PC-9 (cell line): ENCODE measurements around the gene POU6F2.

Source experiments
- CTCF ChIP-seq: fragments of 200-600 bp; sonication (generic); conservative IDR thresholded peaks from 2 replicates; pipeline ENCODE4 v1.6.1; 2017; ENCODE audit warnings: mixed run types, antibody characterized with exemption, mild to moderate bottlenecking, moderate library complexity
- EZH2 ChIP-seq: fragments of 200-600 bp; sonication (generic); IDR thresholded peaks from 2 replicates; pipeline ENCODE4 v1.8.0; 2017; ENCODE audit warnings: antibody characterized with exemption, low read depth

GRCh38 chr7:39288303-39288702 lies 310.6 kb downstream of the POU6F2 start:
- TF ChIP-seq CTCF = no peak
- TF ChIP-seq EZH2 = no peak
